SK-MEL-5 (cell line): ENCODE results near the gene GEMIN4. TPM values are rescaled to one million over a fixed set of nuclear protein-coding genes. Genes with fewer than 3 reads are reported as not detected.
"Not testable (repeated sequence)": the region's sequence is repeated elsewhere in the genome, so short reads cannot be mapped to it uniquely, and the experiment has no call there.

Experiments
- DNase-seq: peaks from one replicate; pipeline ENCODE4 v3.0.0-alpha.2; 2016; ENCODE audit warnings: low read depth, low spot score
- in situ Hi-C: cut with HindIII; loops from 2 replicates; pipeline ENCODE4 v1.10.0; 2016; ENCODE audit warnings: low sequenced_read_pairs, high pct_unique_total_duplicates, low pct_unique_long_range_greater_than_20kb
- total RNA-seq: library from RNA; depleted of rRNA; stranded (reverse); fragments of >200 nt; shearing (Covaris generic); gene quantifications from 2 replicates; pipeline ENCODE4 v1.2.3, GENCODE V29; 2014

The GEMIN4 gene
- total RNA-seq, 1 experiment from 2014 or later: 13.0 TPM

- in situ Hi-C loops: no loop called here
These were observed 26.3 kb downstream of the GEMIN4 start for GRCh38 chr17:725746-726145.

GRCh38 chr17:725084-725483 is 27.0 kb downstream of the GEMIN4 start:
- in situ Hi-C loops: no loop called here
- no peak for DNase-seq

More at GRCh38 chr17:725746-726145, 26.3 kb downstream of the GEMIN4 start:
- no peak for DNase-seq

- in situ Hi-C loops: no loop called here
These were observed 30.5 kb downstream of the GEMIN4 start for GRCh38 chr17:721540-721937.

GRCh38 chr17:720706-721539 is 31.1 kb downstream of the GEMIN4 start:
- in situ Hi-C loops: no loop called here
- DNase-seq: no peak

More at GRCh38 chr17:721540-721937, 30.5 kb downstream of the GEMIN4 start:
- no peak for DNase-seq

- no peak for DNase-seq
- in situ Hi-C loops: no loop called here
These were observed 34.0 kb downstream of the GEMIN4 start for GRCh38 chr17:718075-718474.

GRCh38 chr17:708132-708531 is 43.9 kb downstream of the GEMIN4 start:
- in situ Hi-C loops: no loop called here
- DNase-seq: no peak

GRCh38 chr17:705863-706262 is 46.2 kb downstream of the GEMIN4 start:
- DNase-seq: no peak
- in situ Hi-C loops: no loop called here

GRCh38 chr17:705011-705410 is 47.1 kb downstream of the GEMIN4 start:
- in situ Hi-C loops: no loop called here
- no peak for DNase-seq

- in situ Hi-C loops: no loop called here
- no peak for DNase-seq
These were observed 47.8 kb downstream of the GEMIN4 start for GRCh38 chr17:704111-704864.

GRCh38 chr17:703081-703875 is 48.8 kb downstream of the GEMIN4 start:
- no peak for DNase-seq
- in situ Hi-C loops: no loop called here

GRCh38 chr17:700504-701094 is 51.5 kb downstream of the GEMIN4 start:
- in situ Hi-C loops: no loop called here
- DNase-seq: peak; percentile 58

- DNase-seq: no peak
These were observed 52.7 kb downstream of the GEMIN4 start for GRCh38 chr17:699345-699744.

GRCh38 chr17:698096-698495 is 54.0 kb downstream of the GEMIN4 start:
- in situ Hi-C loops: loop anchor here (10.0 kb wide), 1 partner anchor 93 kb away; no protein-coding TSS in a partner anchor
- not testable (repeated sequence) for DNase-seq

More at GRCh38 chr17:699345-699744, 52.7 kb downstream of the GEMIN4 start:
- in situ Hi-C loops: loop anchor here (10.0 kb wide), 1 partner anchor 95 kb away; no protein-coding TSS in a partner anchor

GRCh38 chr17:697682-698081 is 54.4 kb downstream of the GEMIN4 start:
- in situ Hi-C loops: loop anchor here (10.0 kb wide), 1 partner anchor 93 kb away; no protein-coding TSS in a partner anchor
- DNase-seq: no peak

- in situ Hi-C loops: loop anchor here (10.0 kb wide), 1 partner anchor 92 kb away; no protein-coding TSS in a partner anchor
- no peak for DNase-seq
These were observed 55.7 kb downstream of the GEMIN4 start for GRCh38 chr17:696369-696768.
